Measurements from ENCODE around the gene SPG11.
"Not testable (repeated sequence)": the region's sequence is repeated elsewhere in the genome, so short reads cannot be mapped to it uniquely, and the experiment has no call there.

SPG11 gene, protein sequence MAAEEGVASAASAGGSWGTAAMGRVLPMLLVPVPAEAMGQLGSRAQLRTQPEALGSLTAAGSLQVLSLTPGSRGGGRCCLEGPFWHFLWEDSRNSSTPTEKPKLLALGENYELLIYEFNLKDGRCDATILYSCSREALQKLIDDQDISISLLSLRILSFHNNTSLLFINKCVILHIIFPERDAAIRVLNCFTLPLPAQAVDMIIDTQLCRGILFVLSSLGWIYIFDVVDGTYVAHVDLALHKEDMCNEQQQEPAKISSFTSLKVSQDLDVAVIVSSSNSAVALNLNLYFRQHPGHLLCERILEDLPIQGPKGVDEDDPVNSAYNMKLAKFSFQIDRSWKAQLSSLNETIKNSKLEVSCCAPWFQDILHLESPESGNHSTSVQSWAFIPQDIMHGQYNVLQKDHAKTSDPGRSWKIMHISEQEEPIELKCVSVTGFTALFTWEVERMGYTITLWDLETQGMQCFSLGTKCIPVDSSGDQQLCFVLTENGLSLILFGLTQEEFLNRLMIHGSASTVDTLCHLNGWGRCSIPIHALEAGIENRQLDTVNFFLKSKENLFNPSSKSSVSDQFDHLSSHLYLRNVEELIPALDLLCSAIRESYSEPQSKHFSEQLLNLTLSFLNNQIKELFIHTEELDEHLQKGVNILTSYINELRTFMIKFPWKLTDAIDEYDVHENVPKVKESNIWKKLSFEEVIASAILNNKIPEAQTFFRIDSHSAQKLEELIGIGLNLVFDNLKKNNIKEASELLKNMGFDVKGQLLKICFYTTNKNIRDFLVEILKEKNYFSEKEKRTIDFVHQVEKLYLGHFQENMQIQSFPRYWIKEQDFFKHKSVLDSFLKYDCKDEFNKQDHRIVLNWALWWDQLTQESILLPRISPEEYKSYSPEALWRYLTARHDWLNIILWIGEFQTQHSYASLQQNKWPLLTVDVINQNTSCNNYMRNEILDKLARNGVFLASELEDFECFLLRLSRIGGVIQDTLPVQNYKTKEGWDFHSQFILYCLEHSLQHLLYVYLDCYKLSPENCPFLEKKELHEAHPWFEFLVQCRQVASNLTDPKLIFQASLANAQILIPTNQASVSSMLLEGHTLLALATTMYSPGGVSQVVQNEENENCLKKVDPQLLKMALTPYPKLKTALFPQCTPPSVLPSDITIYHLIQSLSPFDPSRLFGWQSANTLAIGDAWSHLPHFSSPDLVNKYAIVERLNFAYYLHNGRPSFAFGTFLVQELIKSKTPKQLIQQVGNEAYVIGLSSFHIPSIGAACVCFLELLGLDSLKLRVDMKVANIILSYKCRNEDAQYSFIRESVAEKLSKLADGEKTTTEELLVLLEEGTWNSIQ (N-terminal part only)

DNA sequence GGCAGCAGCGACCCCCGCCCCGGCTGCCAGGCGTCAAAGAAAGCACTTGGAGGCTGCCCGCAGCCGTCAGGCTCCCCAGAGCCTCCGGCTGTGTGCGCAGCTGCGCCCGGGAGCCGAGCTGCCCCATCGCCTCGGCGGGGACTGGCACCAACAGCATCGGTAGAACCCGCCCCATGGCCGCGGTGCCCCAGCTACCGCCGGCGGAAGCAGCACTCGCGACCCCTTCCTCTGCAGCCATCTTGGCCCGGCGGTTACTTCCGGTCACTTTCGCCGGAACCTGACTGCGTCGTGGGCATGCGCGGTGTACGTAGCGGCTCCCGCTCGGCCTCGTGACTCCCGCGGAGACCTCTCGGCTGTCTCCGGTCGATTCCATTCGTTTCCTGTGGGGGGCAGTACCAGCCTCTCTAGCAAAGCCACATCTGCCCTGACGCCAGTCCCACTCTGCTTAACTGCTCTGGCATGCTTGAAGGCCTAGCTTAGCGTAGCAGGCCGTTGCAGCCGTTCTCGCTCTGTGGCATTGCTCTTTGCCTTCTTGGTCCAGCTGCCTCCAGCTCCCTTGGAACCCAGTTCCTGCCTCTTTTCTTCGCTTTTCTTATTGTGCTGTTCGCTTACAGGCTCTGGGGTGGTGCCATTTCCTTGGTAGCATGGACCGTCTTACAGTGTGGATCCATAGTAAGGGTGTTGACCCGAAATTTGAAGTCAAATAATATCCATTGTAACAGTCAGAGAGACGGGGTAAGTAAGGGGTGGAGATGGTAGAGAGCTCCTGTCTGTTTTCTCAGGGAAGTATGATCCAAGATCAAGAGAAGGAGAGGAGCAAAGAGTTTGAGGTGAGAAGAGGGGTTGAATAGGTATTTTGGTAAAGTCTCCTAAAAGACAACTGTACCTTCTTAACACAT is at the start of gene SPG11:
TSS of gene SPG11 (minus strand) at position 253 of the 899 bp plus-strand sequence. CDS start at position 238, 15 bp downstream.
- Mint-ChIP-seq H3K4me1 (ENCODE audit: low read depth) (peaks cover 32% of the 10 kb centered on the region), H3K27me3 (no peaks in the 10 kb centered on the region), H3K9me3 (no peaks in the 10 kb centered on the region), H3K27ac (peak within 1 kb of the TSS; percentile 96), H3K36me3 (ENCODE audit: low read depth) (peaks cover 36% of the 10 kb centered on the region), H3K4me3 (peak within 1 kb of the TSS; percentile 95)
- intact Hi-C loops (cut with micrococcal nuclease): loop anchor here (1.0 to 5.0 kb wide), 3 partner anchors 47 to 359 kb away; partner anchors contain the start of gene SORD

DNA sequence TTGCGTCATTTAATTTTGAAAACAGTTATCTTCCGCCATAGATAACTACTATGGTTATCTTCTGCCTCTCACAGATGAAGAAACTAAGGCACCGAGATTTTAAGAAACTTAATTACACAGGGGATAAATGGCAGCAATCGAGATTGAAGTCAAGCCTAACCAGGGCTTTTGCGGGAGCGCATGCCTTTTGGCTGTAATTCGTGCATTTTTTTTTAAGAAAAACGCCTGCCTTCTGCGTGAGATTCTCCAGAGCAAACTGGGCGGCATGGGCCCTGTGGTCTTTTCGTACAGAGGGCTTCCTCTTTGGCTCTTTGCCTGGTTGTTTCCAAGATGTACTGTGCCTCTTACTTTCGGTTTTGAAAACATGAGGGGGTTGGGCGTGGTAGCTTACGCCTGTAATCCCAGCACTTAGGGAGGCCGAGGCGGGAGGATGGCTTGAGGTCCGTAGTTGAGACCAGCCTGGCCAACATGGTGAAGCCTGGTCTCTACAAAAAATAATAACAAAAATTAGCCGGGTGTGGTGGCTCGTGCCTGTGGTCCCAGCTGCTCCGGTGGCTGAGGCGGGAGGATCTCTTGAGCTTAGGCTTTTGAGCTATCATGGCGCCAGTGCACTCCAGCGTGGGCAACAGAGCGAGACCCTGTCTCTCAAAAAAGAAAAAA is 49.0 kb upstream of the SPG11 start:
- Mint-ChIP-seq H3K27me3 (no peaks in the 10 kb centered on the region), H3K9me3 (no peaks in the 10 kb centered on the region), H3K36me3 (ENCODE audit: low read depth) (peaks cover 81% of the 10 kb centered on the region), H3K27ac (peak overlapping the region; percentile 99), H3K4me3 (peak overlapping the region; percentile 95), H3K4me1 (ENCODE audit: low read depth) (peaks cover 32% of the 10 kb centered on the region)
- intact Hi-C loops (cut with micrococcal nuclease): no loop called here

- Mint-ChIP-seq H3K27me3 (no peaks in the 10 kb centered on the region), H3K9me3 (no peaks in the 10 kb centered on the region), H3K4me3 (peak overlapping the region; percentile 95), H3K36me3 (ENCODE audit: low read depth) (peaks cover 81% of the 10 kb centered on the region), H3K27ac (peak overlapping the region; percentile 99), H3K4me1 (ENCODE audit: low read depth) (peaks cover 38% of the 10 kb centered on the region)
- intact Hi-C loops (cut with micrococcal nuclease): loop anchor here (1.0 kb wide), 1 partner anchor 16 kb away; no protein-coding TSS in a partner anchor
Measured at GRCh38 chr15:44711743-44712345, 48.4 kb upstream of the SPG11 start.

DNA sequence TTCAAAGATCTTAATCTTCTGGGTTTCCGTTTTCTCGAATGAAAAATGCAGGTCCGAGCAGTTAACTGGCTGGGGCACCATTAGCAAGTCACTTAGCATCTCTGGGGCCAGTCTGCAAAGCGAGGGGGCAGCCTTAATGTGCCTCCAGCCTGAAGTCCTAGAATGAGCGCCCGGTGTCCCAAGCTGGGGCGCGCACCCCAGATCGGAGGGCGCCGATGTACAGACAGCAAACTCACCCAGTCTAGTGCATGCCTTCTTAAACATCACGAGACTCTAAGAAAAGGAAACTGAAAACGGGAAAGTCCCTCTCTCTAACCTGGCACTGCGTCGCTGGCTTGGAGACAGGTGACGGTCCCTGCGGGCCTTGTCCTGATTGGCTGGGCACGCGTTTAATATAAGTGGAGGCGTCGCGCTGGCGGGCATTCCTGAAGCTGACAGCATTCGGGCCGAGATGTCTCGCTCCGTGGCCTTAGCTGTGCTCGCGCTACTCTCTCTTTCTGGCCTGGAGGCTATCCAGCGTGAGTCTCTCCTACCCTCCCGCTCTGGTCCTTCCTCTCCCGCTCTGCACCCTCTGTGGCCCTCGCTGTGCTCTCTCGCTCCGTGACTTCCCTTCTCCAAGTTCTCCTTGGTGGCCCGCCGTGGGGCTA is 47.8 kb upstream of the SPG11 start, which contains the start of the genes B2M and PATL2:
TSS of gene B2M (plus strand) at position 422 of the 647 bp plus-strand sequence. CDS start at position 452, 30 bp downstream.
TSS of gene PATL2 (minus strand) at position 228 of the 647 bp plus-strand sequence. CDS start 34,833 bp downstream, outside the sequence.
- Mint-ChIP-seq H3K4me1 (ENCODE audit: low read depth) (peaks cover 38% of the 10 kb centered on the region), H3K27ac (peak within 1 kb of the TSS; percentile 99), H3K4me3 (peak within 1 kb of the TSS; percentile 95), H3K9me3 (no peaks in the 10 kb centered on the region), H3K36me3 (ENCODE audit: low read depth) (peaks cover 76% of the 10 kb centered on the region), H3K27me3 (no peaks in the 10 kb centered on the region)
- intact Hi-C loops (cut with micrococcal nuclease): loop anchor here (1.0 kb wide), 1 partner anchor 17 kb away; no protein-coding TSS in a partner anchor

GRCh38 chr15:44710236-44711095 is 47.0 kb upstream of the SPG11 start:
- peaks cover 35% of the 10 kb centered on the region for H3K4me1 Mint-ChIP-seq (ENCODE audit: low read depth)
- peak overlapping the region; percentile 95 for H3K4me3 Mint-ChIP-seq
- peaks cover 69% of the 10 kb centered on the region for H3K36me3 Mint-ChIP-seq (ENCODE audit: low read depth)
- peak overlapping the region; percentile 99 for H3K27ac Mint-ChIP-seq
- H3K27me3 Mint-ChIP-seq: no peaks in the 10 kb centered on the region
- H3K9me3 Mint-ChIP-seq: peaks cover under 1% of the 10 kb centered on the region
- intact Hi-C loops (cut with micrococcal nuclease): loop anchor here (1.0 kb wide), 2 partner anchors 18 to 47 kb away; partner anchors contain the start of gene SPG11

- Mint-ChIP-seq H3K9me3 (peaks cover 34% of the 10 kb centered on the region), H3K27me3 (peaks cover 5% of the 10 kb centered on the region), H3K4me1 (ENCODE audit: low read depth) (peaks cover 13% of the 10 kb centered on the region), H3K36me3 (ENCODE audit: low read depth) (peaks cover 56% of the 10 kb centered on the region), H3K4me3 (no peak overlapping the region), H3K27ac (peak overlapping the region; percentile 55)
- intact Hi-C loops (cut with micrococcal nuclease): no loop called here
Measured at GRCh38 chr15:44706946-44707636, 43.6 kb upstream of the SPG11 start.

DNA sequence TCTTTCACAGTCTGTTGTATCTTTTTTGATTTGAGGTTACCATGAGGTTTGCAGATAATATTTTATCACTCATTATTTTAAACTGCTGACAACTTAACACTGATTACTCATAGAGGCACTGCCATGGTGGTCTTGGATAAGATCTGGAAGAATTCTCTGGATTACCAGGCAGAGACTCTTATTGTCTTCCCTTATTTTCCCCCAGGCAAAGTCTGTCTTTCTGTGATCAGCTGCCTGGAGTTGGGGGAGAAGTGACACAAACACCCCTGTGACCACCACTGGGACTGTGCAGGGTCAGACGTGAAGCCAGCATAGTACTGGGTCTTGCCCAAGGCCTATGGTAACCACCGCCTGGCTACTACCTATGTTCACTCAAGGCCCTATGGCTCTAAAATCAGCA is 42.9 kb upstream of the SPG11 start:
- peaks cover 13% of the 10 kb centered on the region for H3K4me1 Mint-ChIP-seq (ENCODE audit: low read depth)
- H3K27me3 Mint-ChIP-seq: peaks cover 5% of the 10 kb centered on the region
- peaks cover 49% of the 10 kb centered on the region for H3K36me3 Mint-ChIP-seq (ENCODE audit: low read depth)
- intact Hi-C loops (cut with micrococcal nuclease): no loop called here
- H3K4me3 Mint-ChIP-seq: no peak overlapping the region
- H3K9me3 Mint-ChIP-seq: peaks cover 41% of the 10 kb centered on the region
- no peak overlapping the region for H3K27ac Mint-ChIP-seq

DNA sequence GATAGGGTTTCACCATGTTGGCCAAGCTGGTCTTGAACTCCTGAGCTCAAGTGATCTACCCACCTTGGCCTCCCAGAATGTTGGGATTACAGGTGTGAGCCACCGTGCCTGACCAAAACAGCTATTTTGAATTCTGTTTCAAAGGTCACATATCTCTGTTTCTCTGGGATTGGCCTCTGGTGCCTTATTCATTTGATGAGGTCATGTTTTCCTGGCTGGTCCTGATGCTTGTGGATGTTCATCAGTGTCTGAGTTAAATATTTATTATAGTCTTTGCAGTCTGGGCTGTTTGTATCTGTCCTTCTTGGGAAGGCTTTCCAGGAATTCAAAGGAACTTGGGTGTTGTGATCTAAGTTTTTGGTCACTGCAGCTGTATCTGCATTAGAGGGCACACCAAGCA is 42.5 kb upstream of the SPG11 start:
- intact Hi-C loops (cut with micrococcal nuclease): no loop called here
- Mint-ChIP-seq H3K27ac (no peak overlapping the region), H3K4me1 (ENCODE audit: low read depth) (peaks cover 13% of the 10 kb centered on the region), H3K36me3 (ENCODE audit: low read depth) (peaks cover 44% of the 10 kb centered on the region), H3K27me3 (peaks cover 5% of the 10 kb centered on the region), H3K9me3 (peaks cover 45% of the 10 kb centered on the region), H3K4me3 (no peak overlapping the region)

GRCh38 chr15:44700676-44701075 is 37.2 kb upstream of the SPG11 start:
- H3K27ac Mint-ChIP-seq; H3K4me3 Mint-ChIP-seq; intact Hi-C loops (cut with micrococcal nuclease); H3K27me3 Mint-ChIP-seq: not testable (repeated sequence)
- Mint-ChIP-seq H3K36me3 (ENCODE audit: low read depth) (peaks cover 21% of the 10 kb centered on the region), H3K9me3 (peaks cover 66% of the 10 kb centered on the region), H3K4me1 (ENCODE audit: low read depth) (peaks cover 29% of the 10 kb centered on the region)

DNA sequence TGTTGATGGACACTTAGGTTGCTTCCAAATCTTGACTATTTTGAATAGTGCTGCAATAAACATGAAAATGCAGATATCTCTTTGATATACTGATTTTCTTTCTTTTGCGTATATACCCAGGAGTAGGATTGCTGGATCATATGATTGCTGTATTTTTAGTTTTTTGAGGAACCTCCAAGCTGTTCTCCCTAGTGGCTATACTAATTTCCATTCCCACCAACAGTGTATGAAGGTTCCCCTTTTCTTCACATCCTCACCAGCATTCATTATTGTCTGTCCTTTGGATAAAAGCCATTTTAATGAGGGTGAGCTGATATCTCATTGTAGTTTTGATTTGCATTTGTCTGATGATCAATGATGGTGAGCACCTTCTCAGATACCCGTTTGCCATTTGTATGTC is 35.2 kb upstream of the SPG11 start:
- peaks cover 33% of the 10 kb centered on the region for H3K4me1 Mint-ChIP-seq (ENCODE audit: low read depth)
- H3K9me3 Mint-ChIP-seq: peaks cover 48% of the 10 kb centered on the region
- no peak overlapping the region for H3K27ac Mint-ChIP-seq
- H3K36me3 Mint-ChIP-seq (ENCODE audit: low read depth): peaks cover 3% of the 10 kb centered on the region
- intact Hi-C loops (cut with micrococcal nuclease): no loop called here
- no peak overlapping the region for H3K4me3 Mint-ChIP-seq
- H3K27me3 Mint-ChIP-seq: peaks cover 2% of the 10 kb centered on the region
